ENCODE results near the gene ATXN1.

Gene ATXN1

GRCh38 chr6:16697437-16698161, 63.7 kb downstream of the ATXN1 start:
- DNase-seq (ENCODE audit: low spot score) = no peak

DNA sequence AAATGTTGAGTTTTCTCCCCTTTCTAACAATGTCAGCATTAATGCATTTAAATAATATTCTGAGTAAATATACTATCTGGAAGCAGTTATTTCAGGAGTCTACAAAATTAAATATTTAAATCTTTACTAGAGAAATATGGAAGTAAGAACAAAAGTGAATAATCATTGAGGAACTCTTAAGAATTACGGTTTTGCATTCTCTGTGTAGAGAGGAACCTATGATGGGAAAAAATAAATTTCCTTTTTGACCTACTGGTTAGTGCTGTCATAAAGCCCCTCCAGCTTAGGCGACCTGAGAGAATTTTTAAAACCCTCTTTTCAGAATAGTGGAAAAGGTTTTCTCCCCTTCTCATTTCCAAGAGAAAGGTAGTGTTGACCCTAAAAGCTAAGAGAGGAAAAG, 64.8 kb downstream of the ATXN1 start:
- no peak for DNase-seq (ENCODE audit: low spot score)

DNA sequence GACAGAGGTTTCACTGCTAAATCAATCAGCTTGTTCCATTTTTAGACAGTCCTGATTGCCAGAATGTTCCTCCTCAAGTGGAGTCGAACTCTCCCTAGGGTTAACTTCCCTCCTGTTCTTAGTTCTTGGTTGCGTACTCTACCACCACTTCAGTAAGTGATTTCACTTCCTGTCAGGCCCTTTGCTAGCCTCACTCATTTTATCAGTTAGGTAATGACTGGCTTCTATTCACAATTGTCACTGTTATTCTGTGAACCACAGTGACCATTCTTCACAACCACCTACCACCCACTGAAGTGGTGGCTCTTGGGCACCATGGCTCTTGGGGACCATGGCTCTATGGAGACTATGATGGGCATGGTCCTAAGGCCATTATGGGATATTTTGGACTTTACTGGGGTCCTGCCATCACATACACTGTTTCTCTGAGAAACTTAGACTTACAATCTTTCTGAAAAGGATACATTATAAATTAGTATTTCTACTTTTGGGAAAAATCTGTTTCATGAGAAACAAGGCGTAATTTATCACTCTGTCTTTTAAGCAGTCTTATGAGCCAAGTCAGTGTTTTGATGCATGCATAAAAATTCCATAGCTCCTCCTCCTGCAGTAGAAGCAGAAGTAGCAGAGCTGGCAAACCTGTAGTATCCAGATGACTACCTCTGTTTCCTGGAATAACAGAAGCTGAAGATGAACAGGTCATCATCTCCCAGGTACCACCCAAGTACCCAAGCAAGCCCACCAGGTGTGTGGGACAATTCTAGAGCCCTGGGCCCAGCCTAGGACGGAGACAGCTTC, 66.3 kb downstream of the ATXN1 start:
- DNase-seq (ENCODE audit: low spot score) = no peak

GRCh38 chr6:16691324-16691723, 69.9 kb downstream of the ATXN1 start:
- DNase-seq (ENCODE audit: low spot score) = no peak

DNA sequence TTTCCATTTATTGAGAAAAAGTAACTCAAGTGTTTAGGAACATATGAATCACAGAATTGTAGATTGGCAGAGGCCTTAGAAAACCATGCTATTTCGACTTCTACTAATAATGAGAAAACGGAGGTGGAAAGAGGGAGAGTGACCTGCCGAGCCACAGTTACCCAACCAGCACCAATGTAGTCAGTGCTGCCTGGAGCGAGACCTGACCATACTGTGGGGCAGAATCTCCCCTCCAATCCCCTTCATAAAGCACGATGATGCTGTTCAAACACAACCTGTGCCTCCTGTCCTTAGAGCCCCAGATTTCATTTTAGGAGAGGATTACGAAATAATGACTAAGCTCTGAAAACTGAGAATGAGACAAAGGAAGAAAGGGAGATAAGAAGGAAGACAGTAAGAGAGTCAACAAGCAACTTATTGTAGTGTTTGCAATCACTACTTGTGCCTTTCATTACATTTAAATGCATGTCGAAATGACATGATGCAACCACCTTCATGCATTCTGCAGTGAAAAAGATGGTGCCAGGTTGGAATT, 70.6 kb downstream of the ATXN1 start:
- DNase-seq (ENCODE audit: low spot score) = no peak

- no peak for DNase-seq (ENCODE audit: low spot score)
Observed at GRCh38 chr6:16689788-16690607, 71.3 kb downstream of the ATXN1 start.

DNA sequence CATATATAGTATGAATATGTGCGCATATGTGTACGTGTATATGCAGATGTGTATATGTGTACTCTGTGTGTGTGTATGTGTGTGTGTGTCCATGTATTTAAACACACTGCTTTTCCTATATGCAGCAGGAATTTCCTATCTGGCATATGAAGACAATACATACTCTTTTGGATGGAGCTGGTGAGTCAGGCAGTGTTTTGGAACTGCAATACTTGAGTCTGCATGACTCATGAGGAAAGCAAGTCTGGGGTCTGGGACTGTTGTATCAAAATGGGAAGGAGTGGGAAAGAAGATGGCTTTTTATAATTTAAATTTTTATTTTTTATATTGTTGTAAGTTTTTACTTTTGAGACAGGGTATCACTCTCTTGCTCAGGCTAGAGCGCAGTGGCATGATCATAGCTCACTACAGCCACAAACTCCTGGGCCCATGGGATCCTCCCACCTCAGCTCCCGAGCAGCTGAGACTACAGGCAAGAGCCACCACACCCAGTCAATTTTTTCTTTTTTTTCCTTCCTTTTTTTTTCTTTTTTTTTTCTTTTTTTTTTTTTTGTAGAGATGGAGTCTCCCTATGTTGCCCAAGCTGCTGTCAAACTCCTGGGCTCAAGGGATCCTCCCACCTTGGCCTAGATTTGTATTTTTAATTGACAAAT, 72.2 kb downstream of the ATXN1 start:
- peak; percentile 59 for DNase-seq (ENCODE audit: low spot score)

DNA sequence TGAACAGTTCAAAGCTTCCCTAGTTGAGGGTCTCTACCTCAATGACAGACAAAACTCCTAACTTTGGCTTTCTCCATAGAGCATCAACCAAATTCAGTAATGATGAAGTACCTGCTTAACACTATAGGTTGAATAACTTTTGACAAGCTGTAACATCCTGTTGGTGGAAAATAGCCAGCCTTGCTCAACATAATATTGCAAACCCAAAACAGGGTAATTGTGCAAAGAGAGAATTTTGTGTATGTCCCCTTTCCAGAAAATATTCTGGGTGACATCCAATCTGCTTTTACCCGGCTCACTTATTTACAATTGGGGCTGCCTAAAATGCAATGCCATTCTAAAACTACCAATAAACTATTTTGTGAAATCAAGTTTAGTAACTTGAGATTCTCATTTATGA, 72.8 kb downstream of the ATXN1 start:
- no peak for DNase-seq (ENCODE audit: low spot score)

DNA sequence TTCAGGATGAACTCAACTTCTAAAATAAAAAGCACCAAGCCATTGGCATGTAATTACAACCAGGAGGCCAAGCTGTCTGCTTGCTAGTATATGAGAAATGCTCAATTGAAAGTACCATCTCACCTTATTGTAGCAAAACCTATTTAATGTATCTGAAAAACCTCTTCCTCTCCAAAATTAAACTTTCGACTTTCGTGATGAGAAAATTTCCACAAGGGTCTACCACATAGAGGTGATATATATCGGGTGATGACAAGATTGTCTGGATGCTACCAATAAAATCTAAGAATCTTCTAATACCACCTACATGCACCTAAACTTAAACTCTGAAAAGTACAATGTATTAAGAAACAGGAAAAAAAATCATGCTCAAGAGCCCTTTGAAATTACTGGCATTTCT, 74.2 kb downstream of the ATXN1 start:
- DNase-seq (ENCODE audit: low spot score) = no peak

DNA sequence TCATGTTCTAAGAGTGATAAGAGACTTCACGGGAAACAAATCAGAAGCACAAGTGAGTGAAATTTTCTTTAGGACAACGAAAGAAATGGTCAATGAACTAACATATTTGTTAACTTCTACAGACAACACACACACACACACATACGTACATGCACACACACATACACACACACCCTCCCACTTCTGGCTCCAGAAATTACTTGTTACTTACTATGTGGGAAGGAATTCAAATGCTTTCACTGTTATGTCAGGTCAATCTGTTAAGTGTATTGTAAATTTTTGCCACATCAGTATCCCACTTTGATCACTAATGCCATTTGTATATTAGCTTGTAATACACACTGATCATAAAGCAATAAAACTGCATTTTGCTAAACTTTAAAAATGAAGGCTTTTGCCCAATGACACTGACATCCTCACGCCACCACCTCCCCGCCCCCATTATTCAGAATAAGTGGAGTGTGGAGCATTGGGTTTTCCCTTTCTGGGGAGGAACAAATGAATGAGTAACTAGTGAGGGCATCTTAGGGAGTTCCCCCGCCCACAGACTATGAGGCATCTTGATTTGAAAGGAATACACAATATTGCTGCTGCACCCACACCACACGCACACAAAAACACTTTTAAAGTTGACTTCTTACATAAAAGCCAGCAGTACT, 76.2 kb downstream of the ATXN1 start:
- peak; percentile 38 for DNase-seq (ENCODE audit: low spot score)

- DNase-seq (ENCODE audit: low spot score) = no peak
Observed at GRCh38 chr6:16684195-16684689, 77.0 kb downstream of the ATXN1 start.

GRCh38 chr6:16683641-16684194, 77.5 kb downstream of the ATXN1 start:
- DNase-seq (ENCODE audit: low spot score) = peak; percentile 71

DNA sequence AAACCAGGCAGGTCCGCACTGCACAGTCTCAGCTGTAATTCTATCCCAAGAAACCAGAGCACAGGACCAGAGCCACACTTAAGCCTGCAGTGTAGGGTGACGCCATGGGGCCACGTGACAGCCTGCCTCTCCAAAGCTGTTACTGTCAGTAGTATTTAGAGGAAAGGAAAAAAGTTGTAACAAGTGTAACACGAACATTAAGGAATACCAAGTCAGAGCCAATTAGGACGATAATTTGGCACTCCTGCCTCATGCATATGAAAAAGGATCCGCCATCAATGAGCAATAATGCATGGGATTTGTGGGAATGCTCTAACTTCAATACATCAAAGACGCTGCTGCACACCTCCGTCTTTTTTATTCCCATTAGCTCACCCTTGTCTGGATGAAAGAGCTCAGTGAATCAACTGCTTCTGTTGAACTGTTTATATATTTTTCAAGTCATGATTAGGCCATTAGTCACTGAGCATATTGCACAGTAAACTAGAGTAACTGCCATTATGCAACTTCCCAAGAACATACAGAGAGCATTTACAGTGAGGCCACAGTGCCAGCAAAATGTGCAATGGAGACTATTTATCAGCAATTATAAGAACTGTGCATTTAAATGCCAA, 79.9 kb downstream of the ATXN1 start:
- peak; percentile 72 for DNase-seq (ENCODE audit: low spot score)

GRCh38 chr6:16679050-16679449, 82.2 kb downstream of the ATXN1 start:
- no peak for DNase-seq (ENCODE audit: low spot score)

- DNase-seq (ENCODE audit: low spot score) = no peak
Observed at GRCh38 chr6:16677458-16677857, 83.8 kb downstream of the ATXN1 start.

DNA sequence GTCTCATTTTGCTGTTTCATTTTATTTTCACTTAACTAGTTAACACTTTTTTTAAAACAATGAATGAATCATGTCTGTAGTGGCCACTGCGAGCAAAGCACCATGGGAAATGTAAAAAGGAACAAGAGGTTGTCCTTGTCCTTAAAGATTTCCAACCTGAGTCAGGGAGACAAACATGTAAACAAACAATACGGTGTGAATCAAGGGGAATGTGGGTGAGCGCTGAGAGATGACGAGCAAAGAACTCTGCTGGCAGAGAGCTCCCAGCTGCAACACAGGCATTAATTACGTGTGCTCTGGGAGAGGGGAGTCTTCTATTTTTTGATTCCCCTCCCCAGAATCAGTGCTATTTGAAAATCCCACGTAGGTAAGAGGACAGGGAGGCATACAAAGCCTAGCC, 84.3 kb downstream of the ATXN1 start:
- DNase-seq (ENCODE audit: low spot score) = peak; percentile 41

GRCh38 chr6:16676376-16676775, 84.9 kb downstream of the ATXN1 start:
- DNase-seq (ENCODE audit: low spot score) = no peak

- peak; percentile 53 for DNase-seq (ENCODE audit: low spot score)
Observed at GRCh38 chr6:16674801-16675392, 86.4 kb downstream of the ATXN1 start.

DNA sequence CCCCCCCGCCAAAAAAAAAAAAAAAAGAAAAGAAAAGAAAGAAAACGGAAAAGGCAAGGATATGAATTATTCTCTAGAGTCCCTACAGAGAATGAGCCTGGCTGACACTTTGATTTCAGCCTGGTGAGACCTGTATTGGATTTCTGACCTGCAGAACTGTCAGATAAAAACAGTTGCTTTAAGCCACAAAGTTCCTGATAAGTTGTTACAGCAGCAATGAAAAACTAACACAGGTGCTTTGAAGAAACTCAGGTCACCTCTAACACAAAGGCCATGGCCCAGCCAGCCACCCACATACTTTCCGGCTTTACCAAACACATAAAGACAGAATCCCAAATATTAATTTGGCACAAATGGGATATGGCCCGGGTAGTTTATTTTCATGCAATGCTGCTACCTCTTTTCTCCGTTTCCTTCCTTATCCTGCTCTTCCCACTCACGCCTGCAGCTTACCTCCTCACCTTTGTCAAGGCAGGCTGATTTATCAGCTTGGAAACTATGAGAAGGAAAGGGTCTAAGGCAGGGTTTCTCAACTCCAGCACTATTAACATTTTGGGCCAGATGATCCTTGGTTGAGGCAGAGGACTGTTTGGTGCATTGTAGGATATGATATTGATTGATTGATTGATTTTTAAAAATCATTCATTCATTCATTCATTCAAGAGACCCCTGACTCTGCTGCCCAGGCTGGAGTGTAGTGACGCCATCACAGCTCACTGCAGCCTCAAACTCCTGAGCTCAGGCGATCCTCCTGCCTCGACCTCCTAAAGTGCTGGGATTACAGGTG, 88.1 kb downstream of the ATXN1 start:
- DNase-seq (ENCODE audit: low spot score) = no peak
